ENCODE data around the gene GALNT2.

Gene GALNT2

DNA sequence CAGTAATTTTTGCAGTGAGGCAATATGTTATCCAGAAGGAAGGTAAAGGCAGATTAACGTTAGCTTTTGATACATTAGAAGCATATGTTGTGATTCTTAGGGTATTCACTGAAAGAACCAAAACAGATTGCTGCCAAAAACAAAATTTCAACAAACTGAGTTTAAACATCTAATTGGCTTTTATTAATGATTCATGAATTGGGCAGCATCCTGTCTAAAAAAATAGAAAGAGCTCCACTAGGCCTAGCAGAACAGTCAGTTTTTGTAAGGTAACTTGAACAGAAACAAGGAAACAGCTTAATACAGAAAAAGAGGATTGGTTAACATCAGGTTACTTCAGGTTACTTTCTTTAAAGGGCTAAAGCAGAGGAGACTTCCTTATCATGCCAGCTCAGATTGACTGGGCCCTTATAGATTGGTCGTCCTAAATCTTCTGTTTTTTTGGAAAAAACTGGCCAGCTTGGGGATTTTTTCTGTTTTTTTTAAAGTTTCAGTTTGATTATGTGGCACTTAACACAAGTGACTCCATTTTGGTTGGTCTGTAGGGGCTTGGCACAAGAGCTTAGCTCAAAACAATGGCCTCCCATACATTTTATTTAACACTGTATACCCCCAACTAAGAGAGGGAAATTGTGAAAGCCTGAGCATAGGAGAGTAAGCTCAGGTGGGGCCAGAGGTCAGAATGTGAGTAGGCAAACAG is 36.8 kb upstream of the GALNT2 start:
- Histone ChIP-seq H3K36me3 (no peaks in the 10 kb centered on the region), H3K4me2 (no peak overlapping the region), H3K27ac (no peak overlapping the region), H3K4me3 (no peak overlapping the region), H3K4me1 (peaks cover 25% of the 10 kb centered on the region), H3K27me3 (no peaks in the 10 kb centered on the region), H4K20me1 (no peaks in the 10 kb centered on the region), H3K9ac (no peak overlapping the region), H3K9me3 (0 out of 2 replicates have a peak, but pooled peaks cover 9% of the 10 kb centered on the region)
- TF ChIP-seq Cebpa-rat (IDR thresholded peaks at IDR 0.05), result no peak

DNA sequence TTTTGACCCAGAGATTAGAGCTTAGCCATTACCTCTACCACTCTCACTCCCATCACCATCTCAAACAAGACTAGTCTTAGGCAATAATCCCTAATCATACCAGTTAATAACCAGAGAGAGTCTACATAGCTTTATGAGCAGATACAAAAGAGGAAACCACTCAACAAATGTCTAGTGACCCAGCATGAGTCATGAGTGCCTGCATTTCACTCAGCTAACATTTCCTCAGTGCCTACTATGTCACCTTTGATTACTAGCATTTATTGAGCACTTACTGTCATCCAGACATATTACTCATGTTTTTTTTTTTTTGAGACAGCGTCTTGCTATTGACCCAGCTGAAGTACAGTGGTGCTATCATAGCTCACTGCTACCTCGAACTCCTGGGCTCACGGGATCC is 35.9 kb upstream of the GALNT2 start:
- Histone ChIP-seq H3K9me3 (peaks cover 10% of the 10 kb centered on the region), H4K20me1 (no peaks in the 10 kb centered on the region), H3K9ac (no peak overlapping the region), H3K4me2 (no peak overlapping the region), H3K27ac (no peak overlapping the region), H3K27me3 (no peaks in the 10 kb centered on the region), H3K4me3 (no peak overlapping the region), H3K4me1 (peaks cover 21% of the 10 kb centered on the region), H3K36me3 (no peaks in the 10 kb centered on the region)
- no peak for TF ChIP-seq Cebpa-rat (IDR thresholded peaks at IDR 0.05)

DNA sequence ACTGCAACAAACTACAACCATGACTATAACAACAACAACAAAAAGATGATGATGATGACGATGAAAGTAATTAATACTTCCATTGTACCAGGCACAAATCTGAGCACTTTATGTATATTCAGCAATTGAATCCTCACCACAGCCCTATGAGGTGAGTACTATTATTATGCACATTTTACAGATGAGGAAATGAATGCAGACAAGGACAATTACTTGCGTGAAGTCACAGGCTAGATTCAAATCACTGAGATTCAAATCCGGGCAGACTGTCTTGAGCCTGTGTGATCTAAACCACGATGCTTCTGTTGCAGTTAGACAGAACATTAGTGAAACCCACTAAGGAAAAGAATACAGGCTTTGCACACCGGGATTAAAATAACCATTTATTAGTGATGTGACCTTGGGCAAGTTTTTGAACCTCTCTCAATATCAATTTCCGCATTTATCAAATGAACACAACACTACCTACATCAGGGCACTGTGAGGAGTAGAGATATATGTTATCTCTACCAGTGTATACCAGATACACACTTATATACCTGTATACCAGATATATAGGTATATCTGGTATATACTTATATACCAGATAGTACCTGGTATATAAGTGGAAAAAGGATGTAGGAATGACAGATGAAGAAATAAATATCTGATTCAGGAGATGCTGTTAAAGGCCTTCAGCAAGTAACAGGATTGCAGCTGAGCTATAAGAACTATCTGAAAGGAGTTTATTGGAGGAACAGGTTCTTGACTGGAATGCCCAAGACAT is 34.3 kb upstream of the GALNT2 start:
- Histone ChIP-seq H3K4me1 (peaks cover 12% of the 10 kb centered on the region), H4K20me1 (no peaks in the 10 kb centered on the region), H3K36me3 (no peaks in the 10 kb centered on the region), H3K27me3 (no peaks in the 10 kb centered on the region), H3K4me2 (no peak overlapping the region), H3K9me3 (peaks cover 12% of the 10 kb centered on the region), H3K4me3 (no peak overlapping the region), H3K27ac (no peak overlapping the region), H3K9ac (no peak overlapping the region)
- TF ChIP-seq Cebpa-rat (IDR thresholded peaks at IDR 0.05), result no peak

DNA sequence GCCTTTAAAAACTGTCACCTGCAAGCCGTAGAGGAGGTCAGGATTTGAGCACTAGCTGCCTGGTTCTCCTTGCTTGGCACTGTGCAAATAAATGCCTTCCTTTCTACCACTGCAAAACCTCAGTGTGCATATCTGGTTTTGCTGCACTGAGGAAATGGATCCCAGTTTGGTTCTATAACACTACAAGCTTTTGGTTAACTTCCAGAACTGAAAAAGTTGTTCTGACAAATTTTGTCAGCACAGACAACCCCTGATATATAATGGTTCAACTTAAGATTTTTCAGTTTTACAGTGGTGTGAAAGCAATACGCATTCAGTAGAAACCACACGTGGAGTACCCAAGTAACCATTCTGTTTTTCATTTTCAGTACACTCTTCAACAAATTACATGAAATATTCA is 29.8 kb upstream of the GALNT2 start:
- Histone ChIP-seq H3K9ac (no peak overlapping the region), H3K36me3 (no peaks in the 10 kb centered on the region), H3K27me3 (no peaks in the 10 kb centered on the region), H3K4me1 (no peaks in the 10 kb centered on the region), H4K20me1 (no peaks in the 10 kb centered on the region), H3K4me3 (no peak overlapping the region), H3K27ac (no peak overlapping the region), H3K9me3 (peaks cover 12% of the 10 kb centered on the region), H3K4me2 (no peak overlapping the region)
- TF ChIP-seq Cebpa-rat (IDR thresholded peaks at IDR 0.05), result no peak

DNA sequence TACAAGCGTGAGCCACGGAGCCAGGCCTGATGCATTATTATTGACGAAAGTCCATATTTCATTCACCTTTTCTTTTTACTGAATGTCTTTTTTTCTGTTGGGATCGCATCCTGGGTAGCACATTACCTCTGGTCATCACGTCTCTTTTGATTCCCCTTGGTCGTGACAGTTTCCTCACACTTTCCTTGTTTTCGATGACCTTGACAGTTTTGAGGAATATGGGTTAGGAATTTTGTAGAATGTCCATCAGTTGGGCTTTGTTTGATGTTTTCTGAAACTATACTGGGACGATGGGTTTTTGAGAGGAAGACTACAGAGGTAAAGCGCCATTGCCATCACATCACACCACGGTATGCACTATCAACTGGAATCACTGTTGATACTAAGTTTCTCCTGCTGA is 26.6 kb upstream of the GALNT2 start:
- no peak for TF ChIP-seq Cebpa-rat (IDR thresholded peaks at IDR 0.05)
- H3K9me3 ChIP-seq, result peaks cover 12% of the 10 kb centered on the region
- no peak overlapping the region for H3K27ac ChIP-seq

DNA sequence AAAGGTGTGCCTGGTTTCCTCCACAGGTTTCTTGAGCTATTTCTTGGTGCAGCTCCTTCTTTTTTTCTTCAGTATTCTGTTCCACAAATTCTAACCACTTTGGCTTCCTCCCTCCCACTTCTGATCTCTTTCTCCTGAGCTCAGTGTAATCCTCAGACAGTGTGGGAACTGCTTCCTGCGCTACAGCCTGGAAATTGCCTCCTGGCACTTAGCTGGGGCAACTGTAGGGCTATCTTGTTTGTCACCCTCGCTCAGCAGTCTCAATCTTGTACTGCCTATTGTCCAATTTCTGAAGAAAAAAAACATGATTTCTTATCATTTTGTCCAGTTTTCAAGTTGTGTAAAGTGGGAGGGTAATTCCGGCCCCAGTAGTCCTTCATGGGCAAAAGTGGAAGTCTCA is 24.0 kb upstream of the GALNT2 start:
- TF ChIP-seq Cebpa-rat (IDR thresholded peaks at IDR 0.05), result no peak
- Histone ChIP-seq H3K4me2 (no peak overlapping the region), H3K27me3 (no peaks in the 10 kb centered on the region)

More for the DNA sequence above, 26.6 kb upstream of the GALNT2 start:
- Histone ChIP-seq H3K36me3 (no peaks in the 10 kb centered on the region), H3K4me1 (peaks cover 10% of the 10 kb centered on the region), H3K4me3 (no peak overlapping the region), H3K9ac (no peak overlapping the region), H3K4me2 (no peak overlapping the region), H3K27me3 (no peaks in the 10 kb centered on the region), H4K20me1 (no peaks in the 10 kb centered on the region)

DNA sequence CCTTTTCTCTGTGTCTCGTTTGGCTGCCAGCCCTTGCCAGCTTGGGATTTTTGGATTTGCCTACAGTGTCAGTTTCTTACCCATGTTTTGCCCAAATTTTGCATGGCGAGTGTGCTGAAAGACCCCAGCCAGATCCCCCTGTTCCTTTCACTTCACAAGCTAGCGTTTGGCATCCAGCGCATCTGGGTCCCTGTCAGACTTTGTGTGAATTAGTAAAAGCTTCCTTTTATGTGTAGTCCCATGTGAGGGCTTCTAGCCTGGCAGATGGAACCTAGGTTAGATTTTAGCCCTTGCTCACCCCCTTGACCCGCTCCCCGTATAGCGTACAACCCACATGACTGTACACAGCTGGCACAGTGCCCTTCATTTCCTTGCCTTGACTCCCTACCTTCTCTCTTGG is 22.3 kb upstream of the GALNT2 start:
- no peak overlapping the region for H3K27ac ChIP-seq
- no peaks in the 10 kb centered on the region for H3K27me3 ChIP-seq
- H3K4me1 ChIP-seq, result peaks cover 12% of the 10 kb centered on the region
- H3K4me3 ChIP-seq, result no peak overlapping the region
- no peaks in the 10 kb centered on the region for H3K36me3 ChIP-seq
- no peak overlapping the region for H3K9ac ChIP-seq
- peak overlapping the region; percentile 40 for H3K4me2 ChIP-seq
- H4K20me1 ChIP-seq, result no peaks in the 10 kb centered on the region
- H3K9me3 ChIP-seq, result no peaks in the 10 kb centered on the region
- TF ChIP-seq Cebpa-rat (IDR thresholded peaks at IDR 0.05), result no peak

More for the DNA sequence above, 24.0 kb upstream of the GALNT2 start:
- Histone ChIP-seq H3K9me3 (no peaks in the 10 kb centered on the region), H4K20me1 (no peaks in the 10 kb centered on the region), H3K36me3 (no peaks in the 10 kb centered on the region), H3K9ac (no peak overlapping the region), H3K4me3 (no peak overlapping the region), H3K27ac (no peak overlapping the region), H3K4me1 (peaks cover 12% of the 10 kb centered on the region)

DNA sequence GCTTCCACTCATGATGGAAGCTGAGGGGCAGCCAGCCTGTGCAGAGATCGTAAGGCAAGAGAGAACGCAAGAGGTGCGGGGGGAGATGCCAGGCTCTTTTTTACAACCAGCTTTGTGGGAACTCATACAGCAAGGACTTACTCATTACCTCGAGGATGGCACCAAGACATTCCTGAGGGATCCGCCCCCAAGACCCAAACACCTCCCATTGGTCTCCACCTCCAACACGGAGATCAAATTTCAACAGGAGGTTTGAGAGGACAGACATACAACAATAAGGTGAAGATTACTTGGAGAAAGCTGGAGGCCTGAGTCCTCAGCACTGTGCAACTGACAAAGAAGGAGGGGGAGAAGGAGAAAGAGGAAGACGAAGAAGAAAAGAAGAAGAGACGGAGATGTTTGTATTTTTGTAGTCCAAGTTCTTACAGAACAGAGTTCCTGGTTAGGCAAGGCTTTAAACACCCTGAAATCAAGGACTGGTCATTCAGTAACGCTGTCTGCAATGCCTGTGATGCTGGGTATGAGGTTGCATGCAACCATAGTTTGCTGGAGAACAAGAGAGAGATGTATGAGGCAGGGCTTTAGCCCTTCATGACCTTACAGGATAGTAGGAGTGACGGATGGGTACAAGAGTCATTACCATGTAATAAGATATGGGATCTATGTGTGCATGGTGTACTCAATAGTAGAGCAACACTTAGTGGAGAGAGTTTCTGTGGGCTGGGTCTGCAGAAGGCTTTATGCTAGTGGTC is 19.7 kb upstream of the GALNT2 start:
- H3K9ac ChIP-seq, result no peak overlapping the region
- H3K27me3 ChIP-seq, result no peaks in the 10 kb centered on the region
- no peak for TF ChIP-seq Cebpa-rat (IDR thresholded peaks at IDR 0.05)
- H3K36me3 ChIP-seq, result no peaks in the 10 kb centered on the region
- no peak overlapping the region for H3K4me2 ChIP-seq
- peaks cover 12% of the 10 kb centered on the region for H3K4me1 ChIP-seq
- H3K27ac ChIP-seq, result no peak overlapping the region
- H4K20me1 ChIP-seq, result no peaks in the 10 kb centered on the region
- no peak overlapping the region for H3K4me3 ChIP-seq
- no peaks in the 10 kb centered on the region for H3K9me3 ChIP-seq

DNA sequence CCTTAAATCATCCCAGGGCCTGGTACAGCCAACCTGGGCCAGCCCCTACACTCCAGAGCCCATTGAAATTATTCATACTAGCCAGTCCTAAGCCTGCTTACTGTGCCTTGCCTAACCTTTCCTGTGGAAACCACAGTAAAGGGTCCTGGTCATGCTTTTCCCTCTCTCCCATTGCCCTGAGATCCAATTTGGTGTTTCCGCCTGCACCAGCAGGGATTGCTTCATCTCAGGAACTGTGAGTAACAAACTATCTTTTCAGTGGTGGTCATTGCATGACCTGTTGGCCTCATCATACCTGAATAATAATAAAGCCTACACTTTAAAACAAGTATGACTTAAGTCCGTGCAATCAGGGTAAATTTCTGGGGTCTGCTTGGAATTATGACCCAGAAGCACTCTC is 18.7 kb upstream of the GALNT2 start:
- Histone ChIP-seq H3K4me2 (no peak overlapping the region), H3K4me1 (peaks cover 12% of the 10 kb centered on the region), H3K9ac (no peak overlapping the region), H3K9me3 (no peaks in the 10 kb centered on the region), H3K4me3 (no peak overlapping the region), H3K27me3 (no peaks in the 10 kb centered on the region), H3K27ac (no peak overlapping the region), H3K36me3 (no peaks in the 10 kb centered on the region), H4K20me1 (no peaks in the 10 kb centered on the region)
- TF ChIP-seq Cebpa-rat (IDR thresholded peaks at IDR 0.05), result no peak

DNA sequence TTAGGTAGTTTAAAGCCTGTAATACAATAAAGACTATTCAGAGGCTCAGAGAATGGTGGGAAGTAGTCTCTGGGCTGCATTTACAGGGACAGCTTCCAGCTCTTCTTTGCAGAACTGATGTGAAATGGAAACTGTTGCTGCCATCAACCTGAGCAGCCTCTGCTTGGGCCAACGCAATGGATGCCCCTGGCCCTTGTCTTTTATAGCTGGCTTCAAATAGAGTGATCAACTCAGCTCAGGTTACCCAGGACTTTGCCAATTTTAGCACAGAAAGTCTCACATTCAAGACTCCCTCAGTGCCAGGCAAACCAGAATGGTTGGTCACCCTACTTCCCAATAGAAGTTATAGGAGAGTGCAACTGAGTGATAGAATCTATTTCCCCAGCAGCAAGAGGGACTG is 18.1 kb upstream of the GALNT2 start:
- Histone ChIP-seq H3K4me3 (no peak overlapping the region), H4K20me1 (no peaks in the 10 kb centered on the region), H3K4me2 (no peak overlapping the region), H3K9ac (no peak overlapping the region), H3K9me3 (no peaks in the 10 kb centered on the region), H3K4me1 (peaks cover 12% of the 10 kb centered on the region), H3K36me3 (no peaks in the 10 kb centered on the region), H3K27ac (no peak overlapping the region), H3K27me3 (no peaks in the 10 kb centered on the region)
- TF ChIP-seq Cebpa-rat (IDR thresholded peaks at IDR 0.05), result no peak
